Testis (tissue), 3 donors: ENCODE results near the gene PNPLA8. TPM values are rescaled to one million over a fixed set of nuclear protein-coding genes. Genes with fewer than 3 reads are reported as not detected.

Experiments
- DNase-seq: peaks from one replicate; pipeline ENCODE4 v3.0.0-alpha.2; 2019
- H3K27ac ChIP-seq, 2 donors: fragments of 200-600 bp; sonication (generic); one replicate each; pipeline ENCODE4 v1.5.1; 2019
- H3K27me3 ChIP-seq: fragments of 200-600 bp; sonication (generic); one replicate; pipeline ENCODE4 v1.5.1; 2019
- H3K36me3 ChIP-seq: fragments of 200-600 bp; sonication (generic); one replicate; pipeline ENCODE4 v1.5.1; 2017; ENCODE audit warnings: low read depth; ENCODE audit errors: missing control alignments
- H3K4me1 ChIP-seq: fragments of 200-600 bp; sonication (generic); one replicate; pipeline ENCODE4 v1.5.1; 2019
- H3K4me3 ChIP-seq, 2 donors: fragments of 200-600 bp; sonication (generic); one replicate each; pipeline ENCODE4 v1.5.1; 2017 to 2019
- H3K9me3 ChIP-seq: fragments of 200-600 bp; sonication (generic); one replicate; pipeline ENCODE4 v1.5.1; 2017
- POLR2A ChIP-seq: fragments of 450-650 bp; IDR thresholded peaks from one replicate; pipeline ENCODE4 v1.6.1; 2017; ENCODE audit warnings: antibody characterized with exemption, mild to moderate bottlenecking, moderate library complexity
- WGBS, 2 donors: methylation state at CpG; one replicate each; pipeline ENCODE4 v1.1.5; 2018; 5-methylcytosine and 5-hydroxymethylcytosine counted together
- intact Hi-C: fragments of 100-400 bp; cut with DNase I; formaldehyde crosslinking; loops from one replicate; pipeline ENCODE4 v1.15.1; 2023; ENCODE audit warnings: low total_unique reads
- polyA plus RNA-seq: library from polyadenylated mRNA; stranded (reverse); fragments of 350-450 nt; fragmentation: Illumina TruSeq; extraction: RNeasy Lipid Tissue Mini Kit (QIAGEN cat#74804); gene quantifications from one replicate; pipeline ENCODE4 v1.2.3, GENCODE V29; 2014; ENCODE audit warnings: low read depth, low replicate concordance; ENCODE audit not compliant: insufficient read depth
- total RNA-seq, 2 donors: library from RNA; depleted of rRNA; stranded (reverse); fragments of >200 nt; gene quantifications; one replicate each; pipeline ENCODE4 v1.2.3, GENCODE V29; 2016
- TF ChIP-seq, protein P1 (sequence below), 3 experiments: fragments of 450-650 bp in 2 of 3; fragments of 200-600 bp in 1 of 3; sonication (generic) in 1 of 3; IDR thresholded peaks; one replicate each; pipeline ENCODE4 v1.5.1; 2016 to 2019; ENCODE audit warnings: antibody characterized with exemption in 3 of 3, mild to moderate bottlenecking in 2 of 3, moderate library complexity in 1 of 3

PNPLA8 gene
- total and polyA plus RNA-seq, 3 donors from 2014 or later = 14.0 to 30.1 (median 23.5) TPM

DNA sequence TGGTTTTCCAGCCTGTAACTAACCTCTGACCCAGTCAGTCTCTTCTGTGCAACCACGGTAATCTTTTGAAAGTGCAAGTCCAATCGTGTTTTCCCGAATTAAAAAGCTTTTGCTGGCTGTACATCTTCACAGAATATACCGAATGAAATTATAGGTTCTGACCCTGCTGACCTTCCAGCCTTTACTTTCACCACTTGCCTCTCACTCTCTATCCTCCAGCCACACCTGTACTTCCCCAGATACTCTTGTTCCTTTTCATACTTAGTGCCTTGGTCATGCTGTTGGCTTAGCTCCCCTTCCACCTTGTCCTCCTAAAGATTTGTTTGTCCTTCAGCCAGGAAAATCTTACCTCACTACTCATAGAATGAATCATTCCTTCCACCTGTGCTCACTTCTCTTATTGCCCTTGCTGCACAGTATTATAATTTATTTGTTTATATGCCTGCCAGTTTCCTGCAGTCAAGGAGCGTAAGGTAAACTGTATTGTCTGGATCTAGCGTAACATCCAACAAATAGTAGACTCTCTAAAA lies 2.3 kb upstream of the PNPLA8 start:
- TF ChIP-seq, protein P1, sequence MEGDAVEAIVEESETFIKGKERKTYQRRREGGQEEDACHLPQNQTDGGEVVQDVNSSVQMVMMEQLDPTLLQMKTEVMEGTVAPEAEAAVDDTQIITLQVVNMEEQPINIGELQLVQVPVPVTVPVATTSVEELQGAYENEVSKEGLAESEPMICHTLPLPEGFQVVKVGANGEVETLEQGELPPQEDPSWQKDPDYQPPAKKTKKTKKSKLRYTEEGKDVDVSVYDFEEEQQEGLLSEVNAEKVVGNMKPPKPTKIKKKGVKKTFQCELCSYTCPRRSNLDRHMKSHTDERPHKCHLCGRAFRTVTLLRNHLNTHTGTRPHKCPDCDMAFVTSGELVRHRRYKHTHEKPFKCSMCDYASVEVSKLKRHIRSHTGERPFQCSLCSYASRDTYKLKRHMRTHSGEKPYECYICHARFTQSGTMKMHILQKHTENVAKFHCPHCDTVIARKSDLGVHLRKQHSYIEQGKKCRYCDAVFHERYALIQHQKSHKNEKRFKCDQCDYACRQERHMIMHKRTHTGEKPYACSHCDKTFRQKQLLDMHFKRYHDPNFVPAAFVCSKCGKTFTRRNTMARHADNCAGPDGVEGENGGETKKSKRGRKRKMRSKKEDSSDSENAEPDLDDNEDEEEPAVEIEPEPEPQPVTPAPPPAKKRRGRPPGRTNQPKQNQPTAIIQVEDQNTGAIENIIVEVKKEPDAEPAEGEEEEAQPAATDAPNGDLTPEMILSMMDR (IDR thresholded peaks at IDR 0.05) = no peak
- TF ChIP-seq POLR2A = no peak
- no peaks in the 10 kb centered on the region for H3K27me3 ChIP-seq
- no peak overlapping the region for H3K4me3 ChIP-seq
- peaks cover 13% of the 10 kb centered on the region for H3K4me1 ChIP-seq
- no peaks in the 10 kb centered on the region for H3K9me3 ChIP-seq
- H3K36me3 ChIP-seq = no peaks in the 10 kb centered on the region
- DNase-seq = no peak
- intact Hi-C loops = no loop called here
- 89 to 95% methylated on average over 6 of the region's 6 CpGs for WGBS, 2 donors
- H3K27ac ChIP-seq = no peak overlapping the region

DNA sequence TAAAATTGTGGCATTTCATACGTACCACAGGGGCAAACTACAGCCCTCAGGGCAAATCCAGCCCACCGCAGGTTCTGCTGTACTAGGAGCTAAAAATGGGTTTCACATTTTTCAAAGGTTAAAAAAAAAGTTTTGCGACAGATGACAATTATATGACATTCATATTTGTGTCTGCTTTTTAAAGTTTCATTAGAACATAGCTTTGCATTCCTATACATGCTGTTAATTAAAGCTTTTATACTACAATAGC lies 758 bp upstream of the PNPLA8 start:
- DNase-seq = no peak
- H3K36me3 ChIP-seq = no peaks in the 10 kb centered on the region
- peak overlapping the region; percentile 84 to 92 for H3K4me3 ChIP-seq
- no peaks in the 10 kb centered on the region for H3K27me3 ChIP-seq
- WGBS, 2 donors = 3 to 5% methylated on average over 3 of the region's 3 CpGs
- no peaks in the 10 kb centered on the region for H3K9me3 ChIP-seq
- TF ChIP-seq POLR2A = no peak
- TF ChIP-seq, protein P1 (IDR thresholded peaks at IDR 0.05) = no peak
- peaks cover 18% of the 10 kb centered on the region for H3K4me1 ChIP-seq
- peak overlapping the region; percentile 99 to 100 for H3K27ac ChIP-seq
- intact Hi-C loops = no loop called here

DNA sequence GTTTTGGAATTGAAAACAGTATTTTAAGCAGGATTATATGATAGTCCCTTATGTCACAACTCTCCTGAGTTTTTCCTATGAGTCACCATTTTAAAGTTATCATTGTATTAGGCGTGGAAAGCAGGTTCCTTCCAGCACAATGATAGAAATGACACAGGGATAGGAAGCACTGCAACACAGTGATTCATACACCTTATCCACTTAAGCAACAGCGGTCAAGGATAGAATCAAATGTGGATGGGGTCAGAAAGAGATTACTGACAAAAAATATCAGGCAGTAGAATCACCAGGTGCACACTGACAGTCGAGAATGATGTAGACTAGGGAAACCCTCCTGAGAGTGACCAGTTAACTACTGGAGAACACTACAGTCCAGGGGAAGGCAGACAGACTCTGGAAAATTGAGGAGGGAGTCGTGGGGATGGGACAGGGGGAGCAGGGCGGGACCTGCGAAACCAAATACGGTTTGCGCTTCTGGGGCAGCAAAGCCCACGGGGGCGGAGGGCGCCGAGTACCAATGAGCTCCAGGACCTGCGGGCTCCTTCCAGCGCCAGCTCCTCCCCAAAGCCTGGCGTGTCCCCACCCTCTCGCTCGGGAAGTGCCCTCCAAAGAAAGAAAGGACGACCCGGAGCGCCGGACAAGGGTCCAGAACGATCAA lies 479 bp downstream of the PNPLA8 start:
- intact Hi-C loops = no loop called here
- 0 to 2% methylated on average over 8 to 22 of the region's 22 CpGs for WGBS, 2 donors
- peak; percentile 85 for DNase-seq
- Histone ChIP-seq H3K27ac (peak overlapping the region; percentile 99 to 100), H3K9me3 (no peaks in the 10 kb centered on the region), H3K36me3 (no peaks in the 10 kb centered on the region), H3K4me3 (peak overlapping the region; percentile 84 to 92), H3K4me1 (peaks cover 18% of the 10 kb centered on the region), H3K27me3 (no peaks in the 10 kb centered on the region)
- TF ChIP-seq, protein P1 (IDR thresholded peaks at IDR 0.05) = no peak
- no peak for TF ChIP-seq POLR2A

DNA sequence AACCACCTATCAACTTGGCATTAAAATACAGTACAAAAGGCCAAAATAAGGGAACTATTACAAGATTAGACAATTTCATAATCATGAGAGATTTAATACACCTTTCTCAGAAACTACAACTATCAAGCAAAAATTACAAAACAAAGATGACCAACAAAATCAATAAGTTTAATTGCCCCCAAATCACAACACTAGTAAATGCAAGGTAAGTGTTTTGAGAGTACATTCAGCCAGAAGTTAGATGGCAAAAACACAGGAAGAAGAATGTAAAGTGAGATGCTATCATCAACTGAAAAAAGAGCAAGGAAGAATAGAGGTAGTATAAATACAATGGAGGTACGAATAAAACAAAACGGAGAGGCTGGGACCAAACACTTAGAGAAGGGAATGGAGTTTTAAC lies 3.2 kb downstream of the PNPLA8 start:
- TF ChIP-seq, protein P1 (IDR thresholded peaks at IDR 0.05) = no peak
- no peak for TF ChIP-seq POLR2A
- Histone ChIP-seq H3K27me3 (no peaks in the 10 kb centered on the region), H3K27ac (no peak overlapping the region), H3K4me3 (no peak overlapping the region), H3K9me3 (no peaks in the 10 kb centered on the region), H3K4me1 (peaks cover 18% of the 10 kb centered on the region), H3K36me3 (no peaks in the 10 kb centered on the region)
- no peak for DNase-seq
- intact Hi-C loops = no loop called here
- WGBS, 2 donors = 91 to 94% methylated on average over 2 of the region's 2 CpGs

DNA sequence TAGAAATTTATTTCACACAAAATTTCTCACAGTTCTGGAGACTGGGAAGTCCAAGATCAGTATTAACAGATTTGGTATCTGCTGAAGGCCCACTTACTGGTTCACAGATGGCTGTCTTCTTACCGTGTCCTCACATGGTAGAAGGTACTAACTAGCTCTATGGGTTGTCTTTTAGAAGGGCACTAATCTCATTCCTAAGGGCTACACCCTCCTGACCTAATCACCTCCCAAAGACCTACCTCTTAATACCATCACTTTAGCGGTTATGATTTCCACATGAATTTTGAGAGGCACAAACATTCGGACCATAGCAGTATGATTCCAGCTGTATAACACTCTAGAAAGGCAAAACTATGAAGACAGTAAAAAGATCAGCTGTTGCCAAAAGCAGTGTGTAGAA lies 8.0 kb downstream of the PNPLA8 start:
- peaks cover 2% of the 10 kb centered on the region for H3K4me1 ChIP-seq

More for the DNA sequence above, 8.0 kb downstream of the PNPLA8 start:
- Histone ChIP-seq H3K4me3 (no peak overlapping the region), H3K27me3 (no peaks in the 10 kb centered on the region), H3K36me3 (no peaks in the 10 kb centered on the region), H3K9me3 (no peaks in the 10 kb centered on the region), H3K27ac (no peak overlapping the region)
- TF ChIP-seq, protein P1 (IDR thresholded peaks at IDR 0.05) = no peak
- no peak for TF ChIP-seq POLR2A
- intact Hi-C loops = no loop called here
- no peak for DNase-seq
- WGBS, 2 donors = 96% methylated on average over 3 of the region's 3 CpGs
